ENCODE data around the gene TENM4.
A peak's percentile ranks its signal among the peaks of the same experiment; 100 is the strongest.

TENM4 gene

DNA sequence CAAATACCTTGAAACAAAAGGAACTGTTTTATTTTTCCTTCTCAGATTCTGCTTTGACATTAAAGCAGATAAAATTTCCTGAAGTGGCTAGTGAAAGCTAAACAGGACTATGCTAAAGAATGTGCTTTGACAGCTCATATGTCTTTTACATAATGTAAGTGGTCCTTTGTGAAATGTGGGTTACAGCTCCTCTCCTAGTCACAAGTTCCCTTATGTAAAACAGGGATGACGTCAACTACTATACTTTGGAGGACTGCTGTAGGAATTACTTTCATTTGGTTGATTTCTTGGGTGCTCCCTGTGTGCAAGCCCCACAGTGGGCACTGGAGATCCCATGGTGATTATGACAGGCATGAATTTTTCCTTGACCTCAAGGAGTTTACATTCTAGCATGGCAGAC, 649.6 kb downstream of the TENM4 start:
- DNase-seq = no peak

DNA sequence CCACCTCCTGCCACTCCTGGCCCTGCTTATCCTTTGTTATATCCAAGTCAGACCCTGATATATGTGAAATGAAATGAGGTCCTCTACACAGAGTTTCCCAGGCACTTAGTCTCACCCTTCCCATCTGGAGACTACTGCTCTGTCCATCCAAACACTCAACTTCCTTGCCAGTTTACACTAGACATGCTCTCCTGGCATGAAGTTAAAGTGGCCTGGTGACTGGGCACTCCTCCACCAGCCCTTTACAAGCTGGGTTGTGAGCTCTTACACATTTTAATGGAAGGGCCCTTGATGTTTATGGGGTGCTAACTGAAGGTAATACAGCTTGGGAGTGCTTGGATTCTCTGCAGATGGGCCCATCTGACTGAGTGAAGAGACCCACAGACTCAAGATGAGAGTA, 650.0 kb downstream of the TENM4 start:
- no peak for DNase-seq

GRCh38 chr11:78789375-78789774, 651.5 kb downstream of the TENM4 start:
- no peak for DNase-seq

DNA sequence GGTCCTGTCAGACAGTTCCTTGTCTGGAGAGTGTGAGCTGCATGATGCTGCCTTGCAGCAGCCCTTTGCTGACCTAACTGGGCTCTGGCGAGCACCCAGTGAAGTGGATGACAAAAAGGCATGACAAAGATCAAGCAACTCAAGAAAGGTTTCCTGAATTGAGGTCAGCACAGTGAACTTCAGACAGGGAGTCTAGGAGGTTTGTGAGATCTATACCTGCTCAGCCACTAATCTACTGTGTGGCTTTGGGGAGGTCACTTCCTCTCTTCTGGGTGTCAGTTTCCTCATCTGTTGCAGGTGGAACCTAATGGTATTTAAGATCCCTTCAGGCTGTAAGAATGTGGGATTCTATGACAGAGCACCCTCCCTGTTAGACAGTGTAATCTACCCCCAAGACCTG, 652.3 kb downstream of the TENM4 start:
- DNase-seq = no peak

DNA sequence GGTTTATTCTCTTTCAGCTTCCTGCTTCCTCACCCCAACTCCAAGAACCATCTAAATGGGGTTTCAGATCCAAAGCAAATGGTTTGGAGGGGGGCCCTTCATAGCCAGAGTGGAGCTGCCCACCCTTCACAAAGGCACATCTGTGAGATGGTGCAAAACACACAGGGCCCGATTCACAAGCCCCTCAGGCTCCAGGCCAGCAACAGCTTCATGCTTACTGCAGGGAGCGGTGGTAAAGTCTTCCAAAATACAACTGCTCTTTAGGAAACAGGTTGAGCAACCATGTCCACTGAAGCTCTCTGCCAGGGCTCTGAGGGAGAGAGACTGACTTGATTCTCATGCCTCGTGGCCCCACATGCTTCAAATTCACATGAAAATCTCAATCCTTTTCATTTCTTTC, 653.1 kb downstream of the TENM4 start:
- no peak for DNase-seq

DNA sequence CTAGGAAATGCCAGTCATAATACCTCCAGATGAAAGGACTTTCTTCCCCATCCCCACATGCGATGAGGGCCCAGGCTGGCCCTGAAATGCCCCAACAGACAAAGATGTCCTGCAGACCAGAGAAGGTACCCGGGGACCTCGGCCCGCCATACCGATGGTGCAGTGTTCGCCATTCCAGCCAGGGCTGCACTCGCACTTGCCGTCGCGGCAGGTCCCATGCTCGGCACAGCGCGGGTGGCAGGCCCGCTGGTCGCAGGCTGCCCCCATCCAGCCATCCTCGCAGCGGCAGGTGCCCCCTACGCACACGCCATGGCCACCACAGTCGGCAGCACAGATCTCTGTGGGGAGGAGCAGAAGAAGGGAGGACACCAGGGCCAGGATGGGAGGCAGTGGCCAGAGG, 654.1 kb downstream of the TENM4 start:
- no peak for DNase-seq

DNA sequence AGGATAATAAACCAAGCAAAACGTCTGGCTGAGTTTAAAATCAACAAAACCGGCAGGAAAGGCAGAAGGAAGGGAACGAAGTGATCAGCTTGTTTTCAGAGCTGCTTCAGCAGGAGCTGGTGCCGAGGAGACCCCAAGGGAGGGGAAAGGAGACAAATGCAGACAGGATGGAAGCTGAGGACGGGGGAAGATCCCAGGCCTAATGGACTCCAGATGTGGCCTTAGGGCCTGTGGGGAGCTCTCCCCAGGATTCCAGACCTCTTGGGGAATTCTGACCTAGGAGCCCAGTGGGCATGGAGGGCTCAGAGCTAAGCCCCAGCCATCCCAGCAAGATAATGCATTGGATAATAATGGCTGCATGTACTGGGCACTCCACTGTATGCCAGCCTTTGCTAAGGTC, 654.7 kb downstream of the TENM4 start:
- no peak for DNase-seq

DNA sequence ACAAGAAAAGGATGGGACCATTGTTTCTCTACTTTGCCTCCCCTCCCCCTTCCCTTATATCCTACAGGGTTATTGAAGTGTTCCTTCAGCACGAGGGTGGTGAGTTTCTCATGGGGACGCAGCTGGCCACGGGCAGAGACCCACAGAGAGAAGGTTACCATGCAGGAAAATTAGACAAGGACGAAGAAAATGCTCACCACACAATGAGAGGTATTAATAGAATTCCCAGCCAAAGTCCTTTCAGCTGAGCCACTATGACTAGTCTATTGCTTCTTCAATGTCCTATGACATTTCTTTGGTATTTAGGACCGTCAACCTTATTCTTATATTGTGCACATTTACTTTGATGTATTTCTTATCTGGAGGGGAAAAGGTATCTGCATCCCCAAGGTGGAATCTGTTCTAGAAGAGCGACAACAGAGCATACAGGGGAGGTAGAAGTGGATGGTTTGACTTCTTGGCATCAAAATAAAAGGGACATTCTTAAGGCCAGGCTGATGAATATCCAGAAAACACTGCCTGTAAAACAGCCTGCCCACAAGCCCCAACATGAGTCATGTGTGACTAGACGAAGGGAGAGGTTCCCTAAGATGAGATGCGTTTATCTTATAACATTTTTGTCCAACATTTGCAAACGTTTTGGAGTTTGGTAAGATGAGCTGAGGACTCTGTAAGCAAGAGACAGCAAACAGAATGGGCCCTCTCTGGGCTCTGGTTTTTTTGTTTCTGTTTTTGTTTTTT, 656.3 kb downstream of the TENM4 start:
- DNase-seq = peak; percentile 8

- no peak for DNase-seq
Observed at GRCh38 chr11:78783846-78784245, 657.0 kb downstream of the TENM4 start.

DNA sequence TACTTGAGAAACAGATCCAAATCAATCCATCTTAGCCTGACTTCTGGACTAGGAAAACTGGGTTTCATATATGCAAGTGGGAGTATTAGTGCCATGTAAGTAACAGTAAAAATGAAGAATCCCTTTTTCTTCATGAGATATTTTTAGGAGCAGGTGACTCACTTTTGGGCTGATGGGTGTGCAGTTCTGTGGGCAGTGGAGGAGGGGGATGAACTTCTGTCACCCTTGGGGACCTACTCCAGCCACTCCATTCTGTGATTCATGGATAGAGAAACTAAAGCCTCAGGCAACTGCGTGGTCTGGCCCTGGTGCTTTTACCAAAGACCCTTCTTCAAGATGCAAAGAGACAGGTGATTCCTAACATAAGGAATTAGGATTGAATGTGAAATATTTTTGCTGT, 657.5 kb downstream of the TENM4 start:
- no peak for DNase-seq

GRCh38 chr11:78782725-78783124, 658.1 kb downstream of the TENM4 start:
- DNase-seq = no peak

GRCh38 chr11:78780889-78781288, 659.9 kb downstream of the TENM4 start:
- DNase-seq = no peak

GRCh38 chr11:78773492-78773891, 667.3 kb downstream of the TENM4 start:
- no peak for DNase-seq

GRCh38 chr11:78773077-78773476, 667.8 kb downstream of the TENM4 start:
- DNase-seq = peak; percentile 6

- DNase-seq = no peak
Observed at GRCh38 chr11:78772186-78772585, 668.6 kb downstream of the TENM4 start.

DNA sequence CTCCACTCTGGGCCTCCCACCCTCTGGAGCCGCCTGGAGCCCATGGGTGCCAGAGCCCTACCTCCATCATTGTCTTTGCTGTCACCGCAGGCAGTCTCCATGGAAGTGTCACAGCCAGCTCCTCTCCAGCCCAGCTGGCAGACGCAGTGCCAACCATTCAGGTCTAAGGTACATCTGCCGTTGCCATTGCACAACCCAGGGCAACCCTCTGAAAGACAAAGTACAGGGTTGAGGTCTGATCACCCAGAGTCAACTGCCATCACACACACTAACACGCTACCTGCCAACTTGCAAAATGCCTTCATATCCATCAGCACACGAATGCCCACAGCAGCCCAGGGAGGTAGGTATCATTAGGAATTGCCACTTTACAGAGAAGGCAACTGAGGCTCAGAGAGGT, 669.9 kb downstream of the TENM4 start:
- no peak for DNase-seq

- no peak for DNase-seq
Observed at GRCh38 chr11:78768971-78769370, 671.9 kb downstream of the TENM4 start.

DNA sequence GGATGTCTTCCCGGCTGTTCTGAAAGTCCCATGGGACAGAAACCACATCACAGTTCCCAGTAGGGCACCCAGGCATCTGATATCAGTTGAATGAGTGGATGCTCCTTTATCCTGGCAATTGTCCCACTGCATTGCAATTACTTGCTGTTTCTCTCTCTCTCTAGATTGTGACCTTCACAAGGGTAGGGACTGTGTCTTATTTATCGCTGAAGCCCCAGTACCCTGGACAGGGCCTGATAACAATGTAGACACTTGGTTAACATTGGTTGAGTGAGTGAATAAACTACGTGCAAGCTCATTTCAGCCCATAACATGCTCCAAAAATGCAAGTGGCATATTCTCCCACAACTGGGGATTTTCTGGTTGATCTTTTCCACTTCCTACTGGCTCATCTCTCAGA, 672.5 kb downstream of the TENM4 start:
- DNase-seq = no peak

DNA sequence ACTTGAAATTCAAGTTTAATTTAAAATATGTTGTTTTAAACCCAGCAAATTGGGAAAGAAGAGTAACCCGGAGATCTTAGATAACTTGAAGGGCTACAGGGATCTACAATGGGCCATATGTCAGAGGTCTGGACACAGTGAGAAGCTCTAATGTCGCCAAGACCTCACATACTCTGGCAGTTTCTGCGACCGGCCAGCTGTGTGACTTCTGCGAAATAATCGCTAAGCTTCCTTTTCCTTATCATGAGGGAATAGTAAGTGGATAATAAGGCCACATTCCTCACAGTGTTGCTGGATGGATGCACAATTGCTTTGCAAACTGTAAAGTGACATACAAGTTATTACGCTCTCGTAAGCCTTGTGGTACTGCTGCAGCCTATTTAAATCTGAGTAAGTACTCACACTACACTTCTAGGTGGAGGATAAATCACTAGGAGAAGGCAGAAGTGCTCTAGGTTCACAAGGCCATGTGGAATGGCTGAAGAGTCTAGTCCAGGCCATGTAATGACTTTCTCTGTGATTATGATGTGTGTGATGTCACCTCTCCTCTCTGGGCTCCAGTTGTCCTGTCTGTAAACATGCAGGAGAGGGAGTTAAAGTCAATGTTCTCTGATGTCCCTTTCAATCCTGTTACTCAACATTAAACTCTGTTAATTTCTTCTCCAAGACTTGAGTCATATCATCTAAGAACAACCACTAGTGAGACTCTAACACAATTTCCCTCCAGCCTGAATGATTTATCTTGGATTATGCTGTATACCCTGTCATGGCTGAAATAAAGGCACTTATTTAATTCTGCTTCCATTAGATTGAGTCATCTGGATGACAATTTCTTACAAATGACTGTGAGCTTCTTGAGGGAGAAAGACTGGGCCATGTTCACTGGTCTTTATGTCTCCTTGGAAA, 673.5 kb downstream of the TENM4 start:
- no peak for DNase-seq

- DNase-seq = no peak
Observed at GRCh38 chr11:78764946-78765345, 675.9 kb downstream of the TENM4 start.

DNA sequence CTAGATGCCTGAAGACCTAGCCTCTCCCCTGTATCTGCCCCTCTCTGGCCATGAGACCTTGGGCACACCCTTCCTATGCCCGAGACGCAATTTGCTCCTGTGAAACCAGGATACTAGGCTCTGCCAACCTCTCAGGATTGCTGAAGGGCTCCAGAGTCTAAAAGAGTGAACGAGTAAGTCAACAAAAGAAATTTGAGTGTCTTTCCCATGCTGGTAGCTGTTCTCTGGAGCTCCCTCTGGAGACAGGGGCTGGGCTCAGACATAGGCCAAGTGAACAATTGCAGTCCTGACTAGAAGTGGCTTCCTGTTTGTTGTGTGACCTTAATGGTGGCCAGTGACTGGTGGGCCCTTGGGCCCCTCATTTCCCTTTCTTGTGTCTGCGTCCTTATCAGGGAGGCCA, 677.2 kb downstream of the TENM4 start:
- no peak for DNase-seq

DNA sequence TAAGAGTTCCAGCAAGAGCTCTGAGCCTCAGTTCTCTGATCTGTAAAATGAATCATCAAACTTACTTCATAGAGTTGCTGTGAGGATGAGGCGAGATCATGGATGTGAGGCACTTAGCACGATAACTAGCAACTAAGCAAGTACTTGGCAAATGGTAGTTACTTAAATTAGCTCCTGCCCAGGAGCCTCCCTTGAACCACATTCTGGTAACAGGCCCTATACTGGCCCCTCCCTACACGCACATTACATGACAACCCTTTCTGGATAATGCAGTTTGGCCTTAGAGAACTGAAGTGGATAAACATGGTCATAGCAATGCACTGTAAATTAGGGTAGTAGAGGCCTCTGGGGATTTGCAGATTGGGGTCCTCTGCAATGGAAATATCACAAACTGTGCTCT, 678.7 kb downstream of the TENM4 start:
- DNase-seq = no peak

- DNase-seq = no peak
Observed at GRCh38 chr11:78759071-78759470, 681.8 kb downstream of the TENM4 start.

- DNase-seq = no peak
Observed at GRCh38 chr11:78753297-78753696, 687.5 kb downstream of the TENM4 start.
